Transverse colon (tissue), 4 donors: ENCODE measurements around the gene ONECUT2. TPM values are rescaled to one million over a fixed set of nuclear protein-coding genes. Genes with fewer than 3 reads are reported as not detected.

Source experiments
- DNase-seq: peaks from one replicate; pipeline ENCODE4 v3.0.0-alpha.2; 2019
- H3K27ac ChIP-seq, 4 donors: fragments of 200-600 bp; sonication (generic); 2 replicates each; pipeline ENCODE4 v1.5.1; 2016 to 2018; ENCODE audit warnings: inconsistent platforms in 4 of 4
- H3K27me3 ChIP-seq: fragments of 200-600 bp; sonication (generic); 2 replicates; pipeline ENCODE4 v1.5.1; 2017; ENCODE audit warnings: inconsistent platforms
- H3K36me3 ChIP-seq, 4 donors: fragments of 200-600 bp; sonication (generic); 2 replicates each; pipeline ENCODE4 v1.5.1; 2017 to 2019; ENCODE audit warnings: inconsistent platforms in 4 of 4
- H3K4me1 ChIP-seq, 4 donors: fragments of 200-600 bp; sonication (generic); 2 replicates each; pipeline ENCODE4 v1.5.1; 2017 to 2020; ENCODE audit warnings: inconsistent platforms in 4 of 4
- H3K4me3 ChIP-seq, 4 donors: fragments of 200-600 bp; sonication (generic); 1 replicate in 1 of 4; 2 replicates in 3 of 4; pipeline versions ENCODE4 v1.5.1 to v1.6.1; 2017 to 2019; ENCODE audit warnings: inconsistent platforms in 4 of 4
- H3K9me3 ChIP-seq, 2 donors: fragments of 200-600 bp; sonication (generic); 2 replicates each; pipeline ENCODE4 v1.5.1; 2017 to 2019; ENCODE audit warnings: inconsistent platforms in 2 of 2
- EP300 ChIP-seq: sonication (generic); formaldehyde crosslinking; IDR thresholded peaks from one replicate; pipeline ENCODE4 v1.6.1; 2017; ENCODE audit warnings: antibody characterized with exemption, low read depth
- POLR2A ChIP-seq: fragments of 450-650 bp; IDR thresholded peaks from one replicate; pipeline ENCODE4 v1.6.1; 2016; ENCODE audit warnings: antibody characterized with exemption, mild to moderate bottlenecking, moderate library complexity
- POLR2AphosphoS5 ChIP-seq, 3 donors: sonication (generic); formaldehyde crosslinking; IDR thresholded peaks; one replicate each; pipeline ENCODE4 v1.6.1; 2016; ENCODE audit warnings: antibody characterized with exemption in 3 of 3
- WGBS, 2 donors: methylation state at CpG; one replicate each; pipeline ENCODE4 v1.1.5; 2018; ENCODE audit warnings: low coverage in 1 of 2; 5-methylcytosine and 5-hydroxymethylcytosine counted together
- in situ Hi-C, 4 donors: fragments of 200-750 bp; cut with MboI; loops; one replicate each; pipeline versions ENCODE4 v1.15.0 to v1.15.1; 2017; ENCODE audit warnings: low sequenced_read_pairs in 3 of 4, low pct_ligation_motif_present in 1 of 4, low pct_unique_long_range_greater_than_20kb in 1 of 4
- intact Hi-C: fragments of 100-400 bp; cut with DNase I; formaldehyde crosslinking; loops from one replicate; pipeline ENCODE4 v1.15.1; 2023; ENCODE audit warnings: low total_unique reads
- total RNA-seq, 4 donors: library from RNA; depleted of rRNA; stranded (reverse); fragments of >200 nt; gene quantifications; one replicate each; pipeline ENCODE4 v1.1.0, GENCODE V29; 2016
- TF ChIP-seq, protein P1 (sequence below), 5 experiments: fragments of 200-600 bp in 3 of 5; fragments of 450-650 bp in 2 of 5; sonication (generic) in 3 of 5; IDR thresholded peaks; 1 replicate in 2 of 5; 2 replicates in 3 of 5; pipeline ENCODE4 v1.5.1; 2016 to 2017; ENCODE audit warnings: antibody characterized with exemption in 5 of 5, inconsistent platforms in 3 of 5, mild to moderate bottlenecking in 2 of 5, moderate library complexity in 1 of 5

ONECUT2 gene
- total RNA-seq, 4 donors from 2014 or later = 0.14 to 0.48 TPM; not detected in 2

DNA sequence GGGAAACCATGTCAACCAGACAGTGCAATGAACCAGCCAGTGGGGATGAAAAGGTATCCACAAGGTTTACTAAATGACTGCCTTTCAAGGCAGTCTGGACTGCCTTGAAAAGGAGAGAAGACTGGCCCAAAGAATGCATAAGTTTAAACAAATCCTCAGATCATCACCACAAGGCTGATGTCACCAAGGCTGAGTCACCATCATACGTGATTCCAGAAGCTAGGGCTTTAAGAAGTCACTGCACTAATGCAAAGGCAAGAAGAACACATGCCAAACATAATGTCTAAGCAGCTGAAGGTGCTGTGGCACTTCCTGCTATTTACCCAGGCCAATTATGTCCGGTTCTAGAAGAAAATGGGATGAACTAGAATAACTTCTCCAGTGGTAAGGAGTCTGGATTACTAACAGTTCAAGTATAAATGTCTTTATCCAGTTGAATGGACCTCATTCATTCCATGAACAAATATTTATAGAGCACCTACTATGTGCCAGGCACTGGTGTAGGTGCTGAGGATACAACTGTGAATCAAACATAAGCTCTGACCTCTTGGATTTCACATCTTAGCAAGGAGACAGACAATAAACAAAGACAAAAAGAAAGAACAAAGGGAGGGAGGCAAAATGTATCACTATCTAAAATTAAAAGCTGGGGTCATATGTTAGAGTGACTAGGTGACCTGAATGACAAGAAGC lies 37.6 kb upstream of the ONECUT2 start:
- peaks cover 0 to 5% of the 10 kb centered on the region in 2 donors for H3K9me3 ChIP-seq
- no peaks in the 10 kb centered on the region for H3K27me3 ChIP-seq
- H3K4me1 ChIP-seq = no peaks in the 10 kb centered on the region
- intact Hi-C loops (no loop called here), in situ Hi-C loops (no loop called here)
- 47 to 57% methylated on average over 1 to 2 of the region's 2 CpGs for WGBS, 2 donors
- TF ChIP-seq, protein P1, sequence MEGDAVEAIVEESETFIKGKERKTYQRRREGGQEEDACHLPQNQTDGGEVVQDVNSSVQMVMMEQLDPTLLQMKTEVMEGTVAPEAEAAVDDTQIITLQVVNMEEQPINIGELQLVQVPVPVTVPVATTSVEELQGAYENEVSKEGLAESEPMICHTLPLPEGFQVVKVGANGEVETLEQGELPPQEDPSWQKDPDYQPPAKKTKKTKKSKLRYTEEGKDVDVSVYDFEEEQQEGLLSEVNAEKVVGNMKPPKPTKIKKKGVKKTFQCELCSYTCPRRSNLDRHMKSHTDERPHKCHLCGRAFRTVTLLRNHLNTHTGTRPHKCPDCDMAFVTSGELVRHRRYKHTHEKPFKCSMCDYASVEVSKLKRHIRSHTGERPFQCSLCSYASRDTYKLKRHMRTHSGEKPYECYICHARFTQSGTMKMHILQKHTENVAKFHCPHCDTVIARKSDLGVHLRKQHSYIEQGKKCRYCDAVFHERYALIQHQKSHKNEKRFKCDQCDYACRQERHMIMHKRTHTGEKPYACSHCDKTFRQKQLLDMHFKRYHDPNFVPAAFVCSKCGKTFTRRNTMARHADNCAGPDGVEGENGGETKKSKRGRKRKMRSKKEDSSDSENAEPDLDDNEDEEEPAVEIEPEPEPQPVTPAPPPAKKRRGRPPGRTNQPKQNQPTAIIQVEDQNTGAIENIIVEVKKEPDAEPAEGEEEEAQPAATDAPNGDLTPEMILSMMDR (IDR thresholded peaks at IDR 0.05) = no peak
- TF ChIP-seq EP300 = no peak
- no peak for TF ChIP-seq POLR2A
- TF ChIP-seq POLR2AphosphoS5 (IDR thresholded peaks at IDR 0.05) = no peak
- H3K4me3 ChIP-seq = no peak overlapping the region
- no peak overlapping the region for H3K27ac ChIP-seq
- no peaks in the 10 kb centered on the region for H3K36me3 ChIP-seq
- DNase-seq = no peak

DNA sequence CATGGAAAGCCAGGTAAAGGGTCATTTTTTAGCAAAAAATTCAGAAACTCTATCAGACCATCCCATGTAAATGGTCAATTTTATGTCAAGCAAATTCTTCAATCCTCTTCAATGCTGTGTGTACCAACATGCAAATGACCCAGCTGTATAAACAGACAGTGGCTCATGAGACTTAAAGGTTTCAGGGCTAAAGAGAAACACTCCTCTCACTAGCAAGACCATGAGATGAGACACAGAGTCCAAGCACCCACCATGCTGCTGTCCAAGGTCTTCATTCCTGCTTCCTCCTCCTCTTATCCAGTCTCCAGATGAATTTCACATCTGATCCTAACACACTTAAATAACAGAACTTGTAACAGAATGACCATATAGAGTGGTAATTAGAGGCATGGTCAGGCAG lies 30.8 kb upstream of the ONECUT2 start:
- no peaks in the 10 kb centered on the region for H3K9me3 ChIP-seq
- no peak overlapping the region for H3K27ac ChIP-seq
- no peaks in the 10 kb centered on the region for H3K4me1 ChIP-seq
- intact Hi-C loops (no loop called here), in situ Hi-C loops (no loop called here)
- H3K4me3 ChIP-seq = no peak overlapping the region
- H3K36me3 ChIP-seq = no peaks in the 10 kb centered on the region
- DNase-seq = no peak
- H3K27me3 ChIP-seq = peaks cover 15% of the 10 kb centered on the region
- TF ChIP-seq POLR2A (no peak), EP300 (no peak), POLR2AphosphoS5 (IDR thresholded peaks at IDR 0.05) (no peak)

DNA sequence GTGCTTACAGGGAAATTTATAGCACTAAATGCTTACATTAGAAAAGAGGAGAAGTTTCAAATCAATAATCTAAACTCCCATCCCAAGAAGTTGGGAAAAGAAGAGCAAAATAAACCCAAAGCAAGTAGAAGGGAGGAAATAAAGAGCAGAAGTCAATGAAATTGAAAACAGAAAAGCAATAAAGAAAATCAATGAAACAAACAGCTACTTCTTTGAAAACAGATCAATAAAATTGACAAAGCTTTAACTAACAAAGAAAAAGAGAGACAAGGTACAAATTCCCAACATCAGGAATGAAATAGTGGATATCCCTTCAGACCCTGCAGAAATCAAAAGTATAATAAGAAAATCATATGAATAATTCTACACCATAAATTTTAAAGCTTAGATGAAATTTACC lies 25.5 kb upstream of the ONECUT2 start:
- no peak for DNase-seq
- in situ Hi-C loops (no loop called here), intact Hi-C loops (no loop called here)
- Histone ChIP-seq H3K27ac (no peak overlapping the region), H3K36me3 (no peaks in the 10 kb centered on the region), H3K27me3 (peaks cover 40% of the 10 kb centered on the region), H3K4me3 (no peak overlapping the region), H3K9me3 (no peaks in the 10 kb centered on the region), H3K4me1 (no peaks in the 10 kb centered on the region)
- TF ChIP-seq, protein P1 (IDR thresholded peaks at IDR 0.05) = no peak
- TF ChIP-seq EP300 (no peak), POLR2AphosphoS5 (IDR thresholded peaks at IDR 0.05) (no peak), POLR2A (no peak)

DNA sequence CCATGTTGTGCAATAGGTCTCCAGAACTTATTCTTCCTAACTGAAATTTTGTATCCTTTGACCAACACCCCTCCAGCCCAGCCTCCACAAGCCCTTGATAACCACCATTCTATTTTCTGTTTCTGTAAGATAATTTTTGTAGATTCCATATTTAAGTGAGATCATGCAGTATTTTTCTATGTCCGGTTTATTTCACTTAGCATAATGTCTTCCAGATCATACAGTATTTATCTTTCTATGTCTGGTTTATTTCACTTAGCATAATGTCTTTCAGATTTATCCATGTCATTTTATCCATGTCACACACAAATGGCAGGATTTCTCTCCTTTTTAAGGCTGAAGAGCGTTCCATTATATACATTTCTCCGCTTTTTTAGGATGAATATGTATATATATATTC lies 24.4 kb upstream of the ONECUT2 start:
- Histone ChIP-seq H3K4me3 (no peak overlapping the region), H3K27me3 (peaks cover 47% of the 10 kb centered on the region), H3K4me1 (no peaks in the 10 kb centered on the region), H3K27ac (no peak overlapping the region), H3K36me3 (no peaks in the 10 kb centered on the region), H3K9me3 (no peaks in the 10 kb centered on the region)
- 49 to 58% methylated on average over 3 of the region's 3 CpGs for WGBS, 2 donors
- no peak for TF ChIP-seq EP300
- TF ChIP-seq, protein P1 (IDR thresholded peaks at IDR 0.05) = no peak
- in situ Hi-C loops = no loop called here
- DNase-seq = no peak
- intact Hi-C loops = no loop called here

DNA sequence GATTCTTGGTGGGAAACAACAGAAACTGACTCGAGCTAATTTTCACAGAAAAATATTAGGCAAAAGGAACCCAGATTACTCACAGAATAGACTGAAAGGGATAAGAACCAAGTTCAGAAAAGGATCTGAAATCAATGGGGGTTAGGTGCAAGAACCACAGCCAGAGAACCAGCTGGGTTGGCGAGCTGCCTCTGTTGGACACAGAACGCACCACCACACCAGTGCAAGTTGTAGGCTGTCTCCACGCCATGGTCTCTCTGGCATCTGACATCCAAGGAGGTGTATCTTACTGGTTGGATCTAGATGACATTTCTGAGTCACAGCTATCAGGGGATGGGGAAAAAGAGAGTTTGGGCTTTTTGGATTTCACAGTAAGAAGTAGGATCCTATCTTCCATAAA lies 18.6 kb upstream of the ONECUT2 start:
- H3K4me1 ChIP-seq = no peaks in the 10 kb centered on the region
- no peak for DNase-seq
- no peak overlapping the region for H3K27ac ChIP-seq
- in situ Hi-C loops = no loop called here
- WGBS, 2 donors = 75 to 80% methylated on average over 1 to 4 of the region's 4 CpGs
- TF ChIP-seq EP300 = no peak
- TF ChIP-seq POLR2A = no peak
- TF ChIP-seq POLR2AphosphoS5 (IDR thresholded peaks at IDR 0.05) = no peak
- TF ChIP-seq, protein P1 (IDR thresholded peaks at IDR 0.05) = no peak
- intact Hi-C loops = no loop called here
- H3K27me3 ChIP-seq = peaks cover 45% of the 10 kb centered on the region
- H3K36me3 ChIP-seq = no peaks in the 10 kb centered on the region
- H3K4me3 ChIP-seq = no peak overlapping the region
- no peaks in the 10 kb centered on the region for H3K9me3 ChIP-seq
